Fibroblast of skin of back (primary cell): Measurements from ENCODE around the gene CRADD.
"Not testable (repeated sequence)": the region's sequence is repeated elsewhere in the genome, so short reads cannot be mapped to it uniquely, and the experiment has no call there.

Source experiments
- DNase-seq: peaks from one replicate; pipeline ENCODE4 v3.0.0-alpha.2; 2013

The CRADD gene

DNA sequence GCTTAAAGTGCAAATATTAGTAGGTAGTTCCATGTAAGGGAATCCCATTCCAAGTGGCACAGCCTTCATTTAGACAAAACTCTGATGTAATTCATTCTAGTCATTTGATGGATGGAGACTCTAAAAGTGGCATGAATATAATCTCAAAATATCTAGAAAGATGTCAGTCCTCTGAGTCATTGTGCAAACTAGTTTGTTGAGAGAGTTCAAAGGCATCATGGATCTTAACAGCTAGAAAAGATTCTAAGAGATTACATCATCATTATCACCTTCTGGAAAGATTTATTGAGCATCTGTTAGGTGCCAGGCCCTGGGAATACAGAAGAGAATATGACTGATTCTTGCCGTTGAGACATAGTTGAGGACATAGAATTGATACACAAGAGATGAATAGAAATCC, 30.7 kb downstream of the CRADD start:
- peak; percentile 77 for DNase-seq

DNA sequence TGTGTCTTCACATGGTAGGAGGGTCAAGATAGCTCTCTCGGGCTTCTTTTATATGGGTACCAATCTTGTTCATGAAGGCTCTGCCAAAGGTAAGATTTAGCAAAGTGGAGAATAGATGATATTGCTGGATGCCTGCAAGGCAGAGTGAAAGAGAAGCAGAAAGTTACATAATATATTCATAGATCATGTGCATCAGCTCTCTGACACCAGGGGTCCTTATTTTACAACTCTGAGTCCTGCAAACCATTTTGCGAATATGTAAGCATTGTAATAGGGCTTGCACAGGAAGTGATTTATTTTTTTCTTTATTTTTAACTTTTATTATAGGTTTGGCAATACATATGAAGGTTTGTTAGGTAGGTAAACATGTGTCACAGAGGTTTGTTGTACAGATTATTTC, 31.8 kb downstream of the CRADD start:
- no peak for DNase-seq

DNA sequence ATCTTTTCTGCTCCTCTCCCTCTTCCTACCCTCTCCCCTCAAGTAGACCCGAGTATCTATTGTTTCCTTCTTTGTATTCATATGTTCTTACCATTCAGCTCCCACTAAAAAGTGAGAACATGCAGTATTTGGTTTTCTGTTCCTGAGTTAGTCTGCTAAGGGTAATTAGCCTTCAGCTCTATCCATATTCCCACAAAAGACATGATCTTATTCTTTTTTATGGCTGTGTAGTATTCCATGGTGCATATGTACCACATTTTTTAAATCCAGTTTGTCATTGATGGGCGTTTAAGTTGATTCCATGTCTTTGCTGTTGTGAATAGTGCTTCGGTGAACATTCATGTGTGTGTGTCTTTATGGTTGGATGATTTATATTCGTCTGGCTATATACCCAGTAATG, 32.2 kb downstream of the CRADD start:
- DNase-seq: no peak

DNA sequence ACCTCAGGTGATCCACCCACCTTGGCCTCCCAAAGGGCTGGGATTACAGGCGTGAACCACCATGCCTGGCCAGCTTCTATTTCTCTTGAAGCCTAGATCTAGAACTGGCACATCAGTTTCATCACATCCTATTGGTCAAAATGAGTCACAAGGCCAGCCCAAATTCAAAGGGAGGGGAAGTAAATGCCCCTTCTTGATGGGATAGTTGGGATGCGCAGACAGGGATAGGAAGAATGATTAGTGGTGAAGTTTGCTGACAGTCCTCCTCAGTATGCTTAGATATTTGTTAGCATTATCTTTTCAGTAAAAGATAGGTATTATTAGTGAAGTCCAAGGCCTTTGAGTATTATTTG, 33.4 kb downstream of the CRADD start:
- DNase-seq: no peak

DNA sequence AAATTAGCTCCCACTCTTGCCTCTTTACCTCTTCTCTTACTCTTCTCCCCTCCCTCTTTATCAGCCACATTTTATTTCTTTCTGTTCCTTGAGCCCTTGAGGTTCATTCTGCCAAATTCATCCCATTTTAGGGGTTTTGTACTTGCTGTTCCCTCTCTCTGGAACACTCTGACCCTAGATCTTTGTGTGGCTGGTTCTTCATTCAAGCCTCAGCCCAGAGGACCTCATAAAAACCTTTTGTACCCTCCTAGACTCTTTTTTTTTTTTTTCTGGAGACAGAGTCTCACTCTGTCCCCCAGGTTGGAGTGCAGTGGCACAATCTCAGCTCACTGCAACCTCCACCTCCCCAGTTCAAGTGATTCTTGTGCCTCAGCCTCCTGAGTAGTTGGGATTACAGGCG, 34.3 kb downstream of the CRADD start:
- DNase-seq: not testable (repeated sequence)

DNA sequence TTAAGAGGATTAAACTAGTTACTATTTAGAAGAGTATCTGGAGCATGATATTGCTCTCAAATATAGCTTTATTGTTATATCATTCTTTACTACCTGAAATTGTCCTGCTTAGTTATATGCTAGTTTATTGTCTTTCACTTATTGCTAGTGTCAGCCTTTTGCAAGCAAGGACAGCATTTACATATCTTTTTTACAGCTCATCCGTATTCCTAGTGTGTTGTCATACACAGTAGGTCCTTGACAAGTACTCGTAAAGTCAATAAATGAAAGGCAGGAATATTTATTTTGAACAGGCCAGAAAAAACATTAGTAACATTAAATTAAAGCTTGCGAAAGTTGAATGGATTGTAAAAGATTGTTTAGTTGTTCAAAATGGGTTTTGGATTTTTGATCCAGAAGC, 35.0 kb downstream of the CRADD start:
- DNase-seq: no peak

DNA sequence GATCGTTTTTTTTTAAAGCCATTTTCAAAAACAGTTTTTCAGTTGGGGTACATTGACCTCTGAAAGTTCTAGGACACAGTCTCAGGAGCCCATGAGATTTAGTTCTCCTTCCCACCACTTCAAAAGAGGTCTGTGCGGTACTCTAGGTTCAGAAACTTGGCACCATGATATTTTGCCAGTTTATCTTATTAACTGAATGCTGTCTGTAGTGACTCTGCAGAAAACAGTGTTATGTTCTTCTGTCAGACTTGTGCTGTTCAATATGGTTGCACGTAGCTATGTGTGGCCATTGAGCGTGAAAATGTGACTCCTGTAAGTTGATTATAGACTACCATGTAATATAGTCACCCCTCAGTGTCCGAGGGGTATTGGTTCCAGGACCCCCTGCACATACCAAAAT, 35.9 kb downstream of the CRADD start:
- DNase-seq: no peak

DNA sequence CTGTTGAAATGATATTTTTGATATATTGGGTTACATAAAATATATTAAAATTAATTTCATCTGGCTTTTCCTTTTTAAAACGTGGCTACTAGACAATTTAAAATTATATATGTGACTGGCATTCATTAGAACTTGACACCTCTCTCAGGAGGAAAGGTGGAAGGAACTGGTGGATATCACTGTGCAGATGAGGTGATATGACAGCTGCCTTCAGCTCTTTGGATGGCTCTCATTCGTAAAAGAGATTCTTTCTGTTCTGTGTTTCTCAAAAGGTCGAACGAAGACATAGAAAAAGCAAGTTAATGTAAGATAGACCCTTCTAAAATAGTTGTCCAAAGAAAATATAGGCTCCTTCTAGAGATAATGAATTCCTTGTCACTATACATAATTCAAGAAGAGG, 36.6 kb downstream of the CRADD start:
- no peak for DNase-seq

DNA sequence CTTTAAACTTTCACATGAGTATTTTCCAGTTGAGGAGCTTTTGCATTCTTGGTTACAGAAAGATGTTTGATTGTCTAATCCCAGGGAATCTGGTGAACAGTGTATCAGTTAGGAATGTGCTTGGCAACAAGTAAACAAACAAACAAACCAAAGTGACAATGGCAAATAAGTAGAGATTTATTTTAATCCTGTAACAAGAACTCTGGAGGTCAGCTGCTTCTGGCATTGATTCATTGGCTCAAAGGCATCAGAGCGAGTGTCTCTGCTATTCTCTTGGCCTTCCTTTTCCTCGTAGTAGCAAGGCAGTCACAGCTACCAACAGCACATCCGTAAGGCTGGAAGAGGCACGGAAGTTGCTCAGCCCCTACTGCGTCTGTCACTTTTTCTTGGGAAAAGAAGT, 37.2 kb downstream of the CRADD start:
- no peak for DNase-seq

DNA sequence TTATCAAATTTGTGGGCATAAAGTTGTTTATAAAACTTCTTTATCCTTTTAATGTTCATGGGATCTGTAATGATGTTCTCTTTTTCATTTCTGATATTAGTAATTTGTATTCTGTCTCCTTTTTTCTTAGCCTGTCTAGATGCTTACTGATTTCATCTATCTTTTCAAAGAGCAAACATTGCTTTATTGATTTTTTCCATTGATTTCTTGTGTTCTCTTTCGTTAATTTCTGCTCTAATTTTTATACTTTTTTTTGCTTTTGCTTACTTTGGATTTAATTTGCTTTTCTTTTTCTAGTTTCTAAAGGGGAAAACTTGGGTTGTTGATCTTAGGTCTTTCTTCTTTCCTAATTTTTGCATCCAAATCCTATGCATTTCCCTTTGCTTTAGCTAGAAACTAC, 42.5 kb downstream of the CRADD start:
- no peak for DNase-seq

DNA sequence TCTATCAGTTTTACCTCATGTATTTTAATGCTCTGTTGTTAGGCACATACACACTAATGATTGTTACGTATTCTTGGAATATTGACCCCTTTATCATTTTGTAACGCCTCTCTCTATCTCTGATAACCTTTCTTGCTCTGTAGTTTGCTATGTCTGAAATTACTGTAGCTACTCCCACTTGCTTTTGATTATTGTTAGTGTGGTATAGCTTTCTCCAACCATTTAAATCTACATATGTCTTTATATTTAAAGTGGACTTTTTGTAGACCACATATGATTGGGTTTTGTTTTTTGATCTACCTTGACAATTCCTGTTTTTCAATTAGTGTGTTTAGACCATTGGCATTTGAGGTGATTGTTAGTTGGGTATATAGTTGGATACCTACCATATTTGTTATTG, 43.4 kb downstream of the CRADD start:
- no peak for DNase-seq

DNA sequence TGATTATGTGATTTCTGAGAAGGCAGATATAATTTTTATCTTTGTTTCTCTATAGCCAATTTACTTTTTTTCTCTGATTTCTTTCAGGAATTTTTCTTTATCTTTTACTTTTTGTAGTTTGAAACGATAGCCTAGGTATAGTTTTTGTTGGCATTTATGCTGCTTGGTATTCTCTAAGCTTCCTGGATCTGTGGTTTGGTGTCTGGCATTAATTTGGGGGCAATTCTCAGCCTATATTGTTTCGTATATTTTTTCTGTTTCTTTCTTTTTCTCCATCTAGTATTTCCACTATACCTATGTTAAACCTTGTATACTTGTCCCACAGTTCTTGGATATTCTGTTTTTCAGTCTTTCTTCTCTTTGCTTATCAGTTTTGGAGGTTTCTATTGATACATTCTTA, 45.0 kb downstream of the CRADD start:
- DNase-seq: no peak

DNA sequence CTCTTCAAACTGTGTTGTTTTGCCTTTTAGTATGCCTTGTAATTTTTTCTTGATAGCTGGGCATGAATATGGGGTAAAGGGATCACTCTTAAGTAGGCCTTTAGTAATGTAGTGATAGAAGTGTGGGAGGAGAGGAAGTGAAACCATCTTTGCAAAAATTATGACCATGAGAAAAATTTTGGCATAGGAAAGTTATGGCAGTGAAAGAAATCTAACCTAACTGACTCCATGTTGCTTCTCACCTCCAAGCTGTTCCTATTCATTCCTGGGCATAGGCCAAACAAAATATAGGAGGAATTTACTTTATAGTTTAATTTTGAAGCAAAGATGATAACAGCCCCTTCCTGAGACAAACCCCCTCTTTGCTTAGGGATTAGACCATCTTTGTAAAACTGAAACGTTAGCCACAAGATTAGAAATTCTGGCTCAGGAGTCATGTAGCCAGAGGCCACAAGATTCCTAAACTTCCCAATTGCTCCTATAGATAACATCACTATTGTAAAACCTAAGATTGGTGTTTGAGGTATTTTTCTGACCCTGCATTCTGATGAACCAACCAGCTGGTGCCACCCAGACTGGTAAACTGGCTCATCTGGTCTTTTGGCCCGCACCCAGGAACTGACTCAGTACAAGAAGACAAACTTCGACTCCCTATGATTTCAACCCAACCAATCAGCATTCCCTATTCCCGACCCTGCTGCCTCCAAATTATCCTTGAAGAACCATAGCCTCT, 45.8 kb downstream of the CRADD start:
- DNase-seq: peak; percentile 43

DNA sequence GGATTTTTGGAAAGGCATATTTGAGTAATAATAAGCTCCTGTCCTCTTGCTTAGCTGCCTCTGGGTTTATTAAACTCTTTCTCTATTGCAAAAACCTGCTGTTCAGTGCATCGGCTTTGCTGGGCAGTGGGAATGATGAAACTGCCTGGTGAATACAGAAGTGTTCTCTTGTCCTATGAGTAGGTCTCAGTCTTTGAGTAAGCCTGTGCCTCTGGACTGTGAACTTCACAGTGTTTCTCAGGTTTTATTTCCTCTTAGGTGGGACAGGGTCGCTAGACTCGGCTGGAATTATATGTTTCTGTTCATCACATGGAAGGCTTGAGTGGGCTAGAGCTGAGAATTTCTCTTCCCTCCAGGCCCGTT, 46.4 kb downstream of the CRADD start:
- no peak for DNase-seq

DNA sequence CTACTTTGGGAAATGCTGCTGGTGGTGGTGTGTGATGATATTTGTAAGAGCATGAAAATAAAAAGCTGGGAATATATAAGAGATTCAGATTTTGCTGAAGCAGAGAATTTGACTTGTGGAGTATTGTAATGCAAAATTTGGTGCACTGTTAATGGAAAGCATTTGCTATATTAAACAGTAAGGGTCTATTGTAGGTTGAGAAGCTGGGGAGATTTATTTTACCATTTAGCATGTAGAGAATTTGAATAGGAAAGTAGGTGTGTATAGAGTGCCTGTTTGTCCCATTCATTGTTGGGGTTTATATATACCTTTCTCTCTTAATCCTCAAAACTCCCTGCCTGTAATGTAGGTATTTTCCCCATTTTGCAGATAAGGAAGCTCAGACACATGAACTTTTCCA, 48.4 kb downstream of the CRADD start:
- no peak for DNase-seq

DNA sequence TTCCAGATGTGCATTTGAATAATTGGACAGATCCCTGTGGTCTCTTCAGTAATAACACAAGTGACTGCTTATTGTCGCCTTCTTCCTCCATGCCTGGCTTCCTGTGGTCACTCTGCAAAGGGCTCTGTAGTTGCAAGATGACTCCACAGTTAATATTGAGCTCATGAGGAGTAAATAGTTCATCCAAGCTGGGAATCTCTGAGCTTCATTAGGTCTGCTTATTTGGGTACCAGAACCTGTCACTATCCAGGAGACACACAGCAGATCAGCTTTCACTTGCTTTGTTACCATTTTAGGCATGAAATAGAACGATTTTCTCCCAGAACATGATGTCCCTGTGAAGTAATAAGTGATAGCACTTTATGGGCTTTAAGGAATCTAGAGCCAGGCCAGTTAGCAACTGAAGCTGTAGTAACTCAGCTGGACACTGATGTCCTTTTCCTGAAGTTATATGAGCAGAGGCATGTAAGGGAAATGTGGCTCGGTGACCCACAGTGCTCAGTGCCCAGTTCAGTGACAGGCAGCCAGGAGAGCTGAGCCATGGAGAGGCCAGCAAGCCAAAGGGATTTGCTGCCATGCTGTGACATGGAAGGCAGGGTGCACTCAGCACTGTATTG, 50.1 kb downstream of the CRADD start:
- no peak for DNase-seq

DNA sequence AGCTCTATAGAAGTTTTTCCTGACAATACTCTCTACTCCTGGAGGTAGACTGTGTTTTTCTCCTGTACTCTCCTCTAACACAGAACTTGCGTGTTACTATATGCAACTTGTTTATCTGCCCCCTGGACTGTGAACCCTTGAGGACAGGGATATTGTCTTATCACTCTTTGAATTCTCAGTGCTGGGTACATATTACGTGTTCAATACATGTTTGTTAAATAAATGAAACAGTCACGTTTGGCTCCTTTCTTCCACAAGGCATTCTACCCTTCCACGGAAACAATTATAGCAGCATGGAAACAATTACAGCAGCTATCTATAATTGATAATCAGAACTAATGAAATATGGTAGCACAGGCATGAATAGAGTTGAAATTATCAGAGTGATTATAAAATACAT, 50.7 kb downstream of the CRADD start:
- DNase-seq: no peak

DNA sequence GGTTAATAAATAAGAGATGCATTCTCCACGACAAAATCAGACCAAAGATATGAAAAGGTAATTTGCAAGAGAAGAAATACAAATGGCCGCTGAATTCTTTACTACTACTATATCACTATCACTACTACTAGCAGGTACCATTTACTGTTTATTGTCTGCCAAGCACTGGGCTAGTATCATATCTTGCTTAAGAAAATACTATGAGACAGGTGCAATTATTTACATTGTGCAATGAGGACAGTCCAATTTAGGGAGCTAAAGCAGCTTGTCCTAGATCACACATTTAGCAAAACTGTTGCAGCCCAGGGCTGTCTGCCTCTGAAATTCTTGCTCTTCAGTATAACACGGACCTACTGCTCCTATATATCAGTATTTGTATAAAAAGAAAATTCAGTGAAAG, 52.8 kb downstream of the CRADD start:
- no peak for DNase-seq

DNA sequence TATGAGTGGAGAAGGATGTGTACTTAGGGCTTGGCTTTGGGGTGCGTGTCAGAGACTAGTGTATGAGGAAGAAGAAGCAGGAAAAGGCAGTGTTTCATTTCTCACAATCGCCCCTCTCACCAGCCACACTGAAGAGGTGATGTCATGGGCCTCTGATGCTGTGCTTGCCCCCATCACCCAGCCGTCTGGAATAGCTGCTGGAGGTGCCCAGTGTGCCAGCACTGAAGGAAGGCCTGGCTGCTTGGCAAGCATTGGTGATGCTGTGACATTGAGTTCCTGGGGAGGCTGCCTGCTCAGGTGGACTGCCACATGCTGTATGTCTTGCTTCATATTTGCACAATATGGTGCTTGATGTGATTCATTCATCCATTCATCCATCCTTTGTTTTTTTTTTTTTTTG, 56.2 kb downstream of the CRADD start:
- no peak for DNase-seq

DNA sequence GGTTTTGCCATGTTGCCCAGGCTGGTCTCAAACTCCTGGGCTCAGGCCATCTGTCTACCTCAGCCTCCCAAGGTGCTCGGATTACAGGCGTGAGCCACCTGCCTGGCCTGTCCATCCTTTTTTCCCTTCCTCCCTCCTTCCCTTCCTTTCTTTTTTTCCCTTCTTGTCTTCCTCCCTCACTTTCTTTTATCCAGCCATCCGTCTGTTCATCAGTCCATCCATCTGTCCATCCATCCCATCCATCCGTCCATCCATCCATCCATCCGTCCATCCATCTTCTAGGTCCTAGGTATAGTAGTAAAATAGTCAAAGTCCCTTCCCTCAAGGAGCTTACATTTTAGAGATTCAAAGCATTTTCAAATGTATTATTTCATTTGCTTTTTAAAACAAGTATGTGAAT, 56.8 kb downstream of the CRADD start:
- no peak for DNase-seq

DNA sequence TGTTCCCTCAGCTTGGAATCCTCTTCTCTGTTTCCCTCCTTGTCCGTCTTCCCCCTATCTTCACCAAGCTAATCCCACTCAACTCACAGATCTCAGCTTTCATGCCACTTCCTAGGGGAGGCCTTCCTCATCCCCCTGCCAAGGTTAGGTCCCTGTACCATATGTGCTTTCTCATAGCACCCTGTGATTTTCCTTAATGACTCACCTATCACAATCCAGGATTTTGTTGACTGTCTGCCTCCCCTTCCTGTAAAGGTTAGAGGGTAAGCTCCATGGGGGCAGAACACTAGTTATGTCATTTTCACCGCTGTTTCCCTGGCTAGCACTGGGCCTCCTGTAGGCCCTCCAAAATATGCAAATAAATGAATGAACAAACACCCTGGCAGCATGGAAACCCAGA, 57.6 kb downstream of the CRADD start:
- DNase-seq: no peak

DNA sequence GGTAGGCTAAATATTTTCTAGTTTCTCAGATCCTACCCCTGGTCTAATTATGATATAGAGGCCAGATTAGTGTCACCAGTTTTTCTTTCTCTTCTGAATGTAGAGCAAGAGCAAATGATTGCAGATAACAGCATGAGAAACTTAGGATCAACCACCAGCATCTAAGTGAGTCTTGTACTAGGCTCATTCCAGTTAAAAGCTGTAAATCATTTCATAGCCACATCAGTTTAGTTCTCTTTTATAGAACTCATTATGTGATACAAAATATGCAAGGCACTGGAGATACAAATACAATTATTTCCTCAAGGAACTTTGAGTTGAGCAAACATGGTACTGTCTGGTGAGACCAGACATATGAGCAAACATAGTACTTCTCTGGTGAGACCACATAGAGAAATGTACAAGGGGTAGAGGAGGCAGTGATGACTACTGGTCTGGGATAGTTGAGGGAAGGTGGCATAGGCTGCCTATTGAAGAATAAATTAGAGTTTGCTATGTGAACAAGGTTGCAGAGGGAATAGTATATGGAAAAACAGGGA, 59.5 kb downstream of the CRADD start:
- no peak for DNase-seq

DNA sequence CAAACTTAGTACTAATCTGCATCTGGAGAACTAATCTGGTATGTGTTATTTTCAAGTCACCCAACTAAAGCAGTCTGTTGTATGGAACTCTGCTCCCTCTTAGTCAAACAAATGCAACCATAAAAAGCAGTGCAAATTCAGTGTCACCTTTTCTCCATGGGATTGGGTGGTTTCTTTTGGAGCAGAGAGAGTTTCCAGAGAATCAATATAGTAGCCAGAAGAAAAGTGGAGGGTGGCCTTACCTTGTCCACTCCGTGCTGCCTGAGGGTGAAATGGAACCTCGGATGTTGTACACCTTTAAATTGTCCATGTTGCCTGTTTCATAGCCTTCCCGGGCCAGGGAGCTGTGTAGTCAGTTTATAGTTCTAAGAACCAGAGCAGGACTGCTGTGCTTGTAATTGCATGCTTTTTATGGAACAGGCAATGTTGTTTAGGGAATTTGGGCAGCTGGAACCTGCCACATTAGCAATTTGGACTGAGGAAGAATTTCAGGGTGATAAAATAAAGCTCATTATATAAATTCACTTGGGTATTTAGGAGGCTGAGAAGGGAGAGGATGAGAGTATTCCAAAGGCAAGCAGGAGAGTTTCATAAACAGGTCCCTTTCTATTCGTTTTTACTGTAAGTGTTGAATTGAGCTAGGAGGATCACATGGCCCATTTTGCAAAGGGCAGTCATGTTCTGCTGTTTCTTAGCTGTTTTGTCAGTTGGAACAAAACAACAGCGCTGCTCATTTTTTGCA, 60.5 kb downstream of the CRADD start:
- no peak for DNase-seq
